ENCODE data around the gene DISC1. TPM values are rescaled to one million over a fixed set of nuclear protein-coding genes. Genes with fewer than 3 reads are reported as not detected.

DISC1 gene
- polyA plus RNA-seq, 3 donors: 5.5 to 14.7 (median 5.8) TPM

DNA sequence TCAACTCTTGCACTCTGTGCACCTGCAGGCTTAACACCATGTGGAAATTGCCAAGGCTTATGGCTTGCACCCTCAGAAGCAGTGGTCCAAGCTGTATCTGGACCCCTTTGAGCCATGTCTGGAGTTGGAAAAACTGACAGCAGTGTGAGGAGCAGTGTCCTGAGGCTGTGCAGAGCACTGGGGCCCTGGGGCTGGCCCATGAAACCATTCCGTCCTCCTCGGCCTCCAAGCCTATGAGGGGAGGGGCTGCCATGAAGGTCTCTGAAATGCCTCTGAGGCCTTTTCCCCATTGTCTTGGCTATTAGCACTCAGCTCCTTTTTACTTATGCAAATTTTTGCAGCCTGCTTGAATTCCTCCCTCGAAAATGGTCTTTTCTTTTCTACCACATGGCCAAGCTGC lies 126.7 kb downstream of the DISC1 start:
- Mint-ChIP-seq H3K9me3 (peaks cover 0 to 10% (median 7%) of the 10 kb centered on the region in 7 donors), H3K36me3 (peaks cover 36 to 47% of the 10 kb centered on the region in 2 donors), H3K4me3 (no peak overlapping the region), H3K27me3 (ENCODE audit: low read depth in 3 of 3) (peaks cover 0 to 2% (median 0%) of the 10 kb centered on the region in 3 donors), H3K4me1 (peaks cover 42% of the 10 kb centered on the region), H3K27ac (no peak overlapping the region)
- no peak overlapping the region for H3K27ac ChIP-seq (ENCODE audit: low read depth in 1 of 2, low read length in 2 of 2)
- no peak overlapping the region for H3K4me2 ChIP-seq (replicated peaks; ENCODE audit: extremely low read depth, low read length, poor library complexity, severe bottlenecking)
- intact Hi-C loops (cut with micrococcal nuclease): no loop called here
- peaks cover 6% of the 10 kb centered on the region for H4K20me1 ChIP-seq (ENCODE audit: insufficient read depth, low read length)
- H3K9ac ChIP-seq (ENCODE audit: insufficient read depth, low read length, poor library complexity, severe bottlenecking): no peak overlapping the region
- DNase-seq: no peak
- peaks cover 22% of the 10 kb centered on the region for H3K79me2 ChIP-seq (ENCODE audit: insufficient read depth, low read length)
- 100% methylated on average over 2 of the region's 3 CpGs for WGBS (ENCODE audit: insufficient coverage)
- H3K27me3 ChIP-seq (ENCODE audit: control insufficient read depth in 2 of 2, insufficient read depth in 2 of 2, low read length in 2 of 2): no peaks in the 10 kb centered on the region
- H2AFZ ChIP-seq (ENCODE audit: insufficient read depth, low read depth, low read length, poor library complexity, severe bottlenecking): no peak overlapping the region
- peaks cover 32 to 39% of the 10 kb centered on the region in 2 donors for H3K4me1 ChIP-seq (ENCODE audit: control insufficient read depth in 1 of 2, insufficient read depth in 2 of 2, low read length in 2 of 2)
- H3K36me3 ChIP-seq (replicated peaks in 1 of 2; ENCODE audit: control insufficient read depth in 1 of 2, insufficient read depth in 2 of 2, low read length in 2 of 2): peaks cover 21 to 55% of the 10 kb centered on the region in 2 donors
- H3K4me3 ChIP-seq (replicated peaks in 1 of 3; ENCODE audit: low read depth in 2 of 3, low read length in 3 of 3): no peak overlapping the region
- TF ChIP-seq, protein P1, sequence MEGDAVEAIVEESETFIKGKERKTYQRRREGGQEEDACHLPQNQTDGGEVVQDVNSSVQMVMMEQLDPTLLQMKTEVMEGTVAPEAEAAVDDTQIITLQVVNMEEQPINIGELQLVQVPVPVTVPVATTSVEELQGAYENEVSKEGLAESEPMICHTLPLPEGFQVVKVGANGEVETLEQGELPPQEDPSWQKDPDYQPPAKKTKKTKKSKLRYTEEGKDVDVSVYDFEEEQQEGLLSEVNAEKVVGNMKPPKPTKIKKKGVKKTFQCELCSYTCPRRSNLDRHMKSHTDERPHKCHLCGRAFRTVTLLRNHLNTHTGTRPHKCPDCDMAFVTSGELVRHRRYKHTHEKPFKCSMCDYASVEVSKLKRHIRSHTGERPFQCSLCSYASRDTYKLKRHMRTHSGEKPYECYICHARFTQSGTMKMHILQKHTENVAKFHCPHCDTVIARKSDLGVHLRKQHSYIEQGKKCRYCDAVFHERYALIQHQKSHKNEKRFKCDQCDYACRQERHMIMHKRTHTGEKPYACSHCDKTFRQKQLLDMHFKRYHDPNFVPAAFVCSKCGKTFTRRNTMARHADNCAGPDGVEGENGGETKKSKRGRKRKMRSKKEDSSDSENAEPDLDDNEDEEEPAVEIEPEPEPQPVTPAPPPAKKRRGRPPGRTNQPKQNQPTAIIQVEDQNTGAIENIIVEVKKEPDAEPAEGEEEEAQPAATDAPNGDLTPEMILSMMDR (IDR thresholded peaks at IDR 0.05): no peak
- peaks cover 0 to 8% of the 10 kb centered on the region in 2 donors for H3K9me3 ChIP-seq (replicated peaks in 1 of 2; ENCODE audit: control insufficient read depth in 1 of 2, insufficient read depth in 1 of 2, low read length in 2 of 2)

DNA sequence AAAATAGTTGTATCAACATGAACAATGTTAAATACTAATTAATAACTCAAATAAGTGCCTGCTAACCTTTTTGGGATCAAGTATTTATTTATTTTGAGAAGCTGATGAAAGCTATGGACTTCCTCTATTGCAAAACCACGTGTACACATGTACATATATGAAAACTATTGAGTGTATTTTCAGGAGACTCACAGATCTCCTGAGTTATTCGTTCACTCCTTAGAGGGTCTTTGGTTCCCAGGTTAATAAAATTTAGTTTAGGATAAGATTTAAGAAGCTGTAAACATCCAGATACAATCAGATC lies 130.5 kb downstream of the DISC1 start:
- intact Hi-C loops (cut with micrococcal nuclease): loop anchor here in 1 of 2 donors (5.0 kb wide), 1 partner anchor 50 kb away; no protein-coding TSS in a partner anchor
- peak overlapping the region; percentile 37 for H3K9ac ChIP-seq (ENCODE audit: insufficient read depth, low read length, poor library complexity, severe bottlenecking)
- peak overlapping the region in 1 of 2 donors; percentile 78 for H3K27ac ChIP-seq (ENCODE audit: low read depth in 1 of 2, low read length in 2 of 2)
- no peaks in the 10 kb centered on the region for H3K27me3 ChIP-seq (ENCODE audit: control insufficient read depth in 2 of 2, insufficient read depth in 2 of 2, low read length in 2 of 2)
- peak overlapping the region; percentile 70 to 79 for H3K4me3 Mint-ChIP-seq
- peaks cover 7% of the 10 kb centered on the region for H4K20me1 ChIP-seq (ENCODE audit: insufficient read depth, low read length)
- H3K4me3 ChIP-seq (replicated peaks in 1 of 3; ENCODE audit: low read depth in 2 of 3, low read length in 3 of 3): peak overlapping the region; percentile 16 to 71 (median 59)
- peak overlapping the region; percentile 31 for H2AFZ ChIP-seq (ENCODE audit: insufficient read depth, low read depth, low read length, poor library complexity, severe bottlenecking)
- DNase-seq: peak in 1 of 3 donors; percentile 68
- WGBS (ENCODE audit: insufficient coverage): no CpG with 5 or more reads among the region's 2 CpGs
- H3K4me2 ChIP-seq (replicated peaks; ENCODE audit: extremely low read depth, low read length, poor library complexity, severe bottlenecking): peak overlapping the region; percentile 66
- peaks cover 22% of the 10 kb centered on the region for H3K4me1 Mint-ChIP-seq
- H3K9me3 Mint-ChIP-seq: peaks cover 0 to 10% (median 6%) of the 10 kb centered on the region in 7 donors
- peaks cover 0 to 8% of the 10 kb centered on the region in 2 donors for H3K9me3 ChIP-seq (replicated peaks in 1 of 2; ENCODE audit: control insufficient read depth in 1 of 2, insufficient read depth in 1 of 2, low read length in 2 of 2)
- no peaks in the 10 kb centered on the region for H3K27me3 Mint-ChIP-seq (ENCODE audit: low read depth in 3 of 3)
- TF ChIP-seq, protein P1 (IDR thresholded peaks at IDR 0.05): peak; percentile 69
- H3K4me1 ChIP-seq (ENCODE audit: control insufficient read depth in 1 of 2, insufficient read depth in 2 of 2, low read length in 2 of 2): peaks cover 16 to 21% of the 10 kb centered on the region in 2 donors
- H3K79me2 ChIP-seq (ENCODE audit: insufficient read depth, low read length): peaks cover 37% of the 10 kb centered on the region
- peak overlapping the region; percentile 30 to 91 (median 86) for H3K27ac Mint-ChIP-seq
- peaks cover 29 to 78% of the 10 kb centered on the region in 2 donors for H3K36me3 ChIP-seq (replicated peaks in 1 of 2; ENCODE audit: control insufficient read depth in 1 of 2, insufficient read depth in 2 of 2, low read length in 2 of 2)
- peaks cover 43 to 60% of the 10 kb centered on the region in 2 donors for H3K36me3 Mint-ChIP-seq

Data from CD14-positive monocyte (primary cell).